Bronchial epithelial cell (primary cell): ENCODE results near the gene MET. TPM values are rescaled to one million over a fixed set of nuclear protein-coding genes. Genes with fewer than 3 reads are reported as not detected.
A peak's percentile ranks its signal among the peaks of the same experiment; 100 is the strongest.

Experiments
- DNase-seq: peaks from one replicate; pipeline ENCODE4 v3.0.0-alpha.2; 2010; ENCODE audit warnings: low read depth
- FAIRE-seq: peaks from 2 replicates; lab custom pipeline; 2011; peaks lifted over from hg19 to GRCh38; lab: Jason Lieb, UNC
- H3K27me3 ChIP-seq: 2 replicates; pipeline ENCODE4 v1.5.1; 2011; ENCODE audit warnings: low read length; ENCODE audit not compliant: control insufficient read depth, insufficient read depth
- H3K36me3 ChIP-seq: 2 replicates; pipeline ENCODE4 v1.5.1; 2011; ENCODE audit warnings: low read length; ENCODE audit not compliant: control insufficient read depth, insufficient read depth
- H3K4me3 ChIP-seq: 2 replicates; pipeline ENCODE4 v1.5.1; 2011; ENCODE audit warnings: mild to moderate bottlenecking, low read depth, low read length, control low read depth
- total RNA-seq: library from RNA; depleted of rRNA; stranded (reverse); fragments of >200 nt; gene quantifications from 2 replicates; pipeline ENCODE4 v1.2.1, GENCODE V29; 2014
- TF ChIP-seq, protein P1 (sequence below): IDR thresholded peaks from 2 replicates; pipeline ENCODE4 v1.5.1; 2011; ENCODE audit warnings: mild to moderate bottlenecking, moderate library complexity, low read length, control low read depth, inconsistent platforms; ENCODE audit not compliant: insufficient read depth, severe bottlenecking

MET gene
- total RNA-seq, 1 donor from 2014 or later: 156 TPM

DNA sequence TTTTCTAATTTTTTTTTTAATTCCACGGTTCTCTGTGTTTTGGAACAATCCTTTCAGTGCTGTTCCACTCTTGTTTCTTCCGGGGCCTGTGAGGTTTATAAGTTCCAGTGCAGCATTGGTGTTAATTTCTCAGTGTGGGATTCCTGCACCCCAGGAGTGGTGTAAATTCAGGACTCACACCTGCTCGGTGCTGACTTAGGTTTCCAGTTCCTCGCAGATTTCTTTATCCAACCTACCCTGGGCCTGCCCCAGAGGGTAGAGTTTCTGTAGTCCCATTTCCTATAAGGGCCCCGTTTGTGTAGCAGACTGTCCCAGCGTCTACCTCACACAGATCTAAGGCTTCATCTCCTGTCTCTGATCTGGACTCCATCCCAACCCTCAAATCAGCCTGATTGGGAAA is 27.4 kb upstream of the MET start:
- no peaks in the 10 kb centered on the region for H3K36me3 ChIP-seq
- FAIRE-seq: no peak
- DNase-seq: no peak
- H3K27me3 ChIP-seq: no peaks in the 10 kb centered on the region
- no peak overlapping the region for H3K4me3 ChIP-seq
- TF ChIP-seq, protein P1, sequence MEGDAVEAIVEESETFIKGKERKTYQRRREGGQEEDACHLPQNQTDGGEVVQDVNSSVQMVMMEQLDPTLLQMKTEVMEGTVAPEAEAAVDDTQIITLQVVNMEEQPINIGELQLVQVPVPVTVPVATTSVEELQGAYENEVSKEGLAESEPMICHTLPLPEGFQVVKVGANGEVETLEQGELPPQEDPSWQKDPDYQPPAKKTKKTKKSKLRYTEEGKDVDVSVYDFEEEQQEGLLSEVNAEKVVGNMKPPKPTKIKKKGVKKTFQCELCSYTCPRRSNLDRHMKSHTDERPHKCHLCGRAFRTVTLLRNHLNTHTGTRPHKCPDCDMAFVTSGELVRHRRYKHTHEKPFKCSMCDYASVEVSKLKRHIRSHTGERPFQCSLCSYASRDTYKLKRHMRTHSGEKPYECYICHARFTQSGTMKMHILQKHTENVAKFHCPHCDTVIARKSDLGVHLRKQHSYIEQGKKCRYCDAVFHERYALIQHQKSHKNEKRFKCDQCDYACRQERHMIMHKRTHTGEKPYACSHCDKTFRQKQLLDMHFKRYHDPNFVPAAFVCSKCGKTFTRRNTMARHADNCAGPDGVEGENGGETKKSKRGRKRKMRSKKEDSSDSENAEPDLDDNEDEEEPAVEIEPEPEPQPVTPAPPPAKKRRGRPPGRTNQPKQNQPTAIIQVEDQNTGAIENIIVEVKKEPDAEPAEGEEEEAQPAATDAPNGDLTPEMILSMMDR: no peak

DNA sequence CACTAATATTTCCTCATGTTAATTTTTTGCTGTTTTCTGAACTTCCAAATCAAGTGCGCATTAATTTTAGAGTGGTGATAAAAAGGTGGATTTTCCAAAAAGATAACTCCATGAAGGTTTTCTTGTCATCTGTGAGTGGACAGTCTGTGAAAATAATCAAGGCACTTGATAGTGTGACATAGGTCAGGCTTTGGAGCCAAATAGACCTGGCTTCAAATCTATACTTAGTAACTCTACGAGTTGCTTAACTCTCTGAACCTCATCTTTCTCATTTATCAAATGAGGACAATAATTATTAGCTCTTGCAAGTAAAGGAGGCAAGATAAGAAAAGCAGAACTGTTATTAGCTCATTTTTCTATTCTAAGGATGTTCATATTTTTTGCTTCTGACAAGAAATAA is 24.7 kb upstream of the MET start:
- H3K4me3 ChIP-seq: no peak overlapping the region
- no peaks in the 10 kb centered on the region for H3K27me3 ChIP-seq
- FAIRE-seq: no peak
- no peaks in the 10 kb centered on the region for H3K36me3 ChIP-seq
- TF ChIP-seq, protein P1: no peak
- no peak for DNase-seq

DNA sequence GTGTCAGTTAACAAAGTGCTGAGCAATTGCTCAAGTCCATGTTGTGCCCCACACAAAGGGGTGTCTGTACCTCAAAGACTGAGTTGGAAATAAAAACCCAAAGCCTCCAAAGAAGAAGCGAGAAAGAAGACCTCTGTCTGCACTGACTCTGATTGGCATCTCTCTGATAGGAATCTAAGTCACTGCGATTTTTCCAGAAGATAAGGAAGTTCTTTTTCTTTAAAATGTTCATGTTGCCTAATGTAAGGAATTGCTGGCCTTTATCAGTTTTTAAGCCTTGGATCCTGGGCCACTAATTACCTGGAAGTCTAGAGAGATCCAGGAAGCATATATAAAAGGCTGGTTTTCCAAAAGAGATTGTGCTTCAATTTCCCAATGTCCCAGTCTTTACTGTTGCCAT is 24.1 kb upstream of the MET start:
- no peak for FAIRE-seq
- Histone ChIP-seq H3K4me3 (no peak overlapping the region), H3K36me3 (no peaks in the 10 kb centered on the region), H3K27me3 (no peaks in the 10 kb centered on the region)
- no peak for DNase-seq
- TF ChIP-seq, protein P1: no peak

DNA sequence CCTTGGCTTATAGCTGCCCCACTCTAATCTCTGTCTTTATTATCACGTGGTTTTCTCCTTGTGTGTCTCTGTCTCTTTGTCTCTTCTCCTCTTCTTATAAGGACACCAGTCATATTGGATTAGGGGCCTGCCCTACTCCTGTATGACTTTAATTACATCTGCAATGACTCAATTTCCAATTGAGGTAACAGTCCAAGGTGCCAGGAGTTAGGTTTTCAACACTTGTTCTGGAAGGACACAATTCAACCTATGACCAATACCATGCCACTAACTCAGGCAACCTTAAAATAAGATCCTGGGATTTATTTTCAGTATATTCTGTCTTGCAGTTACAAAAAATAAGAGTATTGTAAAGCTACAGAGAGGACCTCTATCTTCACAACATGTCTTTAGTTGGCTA is 21.6 kb upstream of the MET start:
- no peak overlapping the region for H3K4me3 ChIP-seq
- DNase-seq (no peak), FAIRE-seq (no peak)
- TF ChIP-seq, protein P1: no peak
- H3K27me3 ChIP-seq: no peaks in the 10 kb centered on the region
- no peaks in the 10 kb centered on the region for H3K36me3 ChIP-seq

DNA sequence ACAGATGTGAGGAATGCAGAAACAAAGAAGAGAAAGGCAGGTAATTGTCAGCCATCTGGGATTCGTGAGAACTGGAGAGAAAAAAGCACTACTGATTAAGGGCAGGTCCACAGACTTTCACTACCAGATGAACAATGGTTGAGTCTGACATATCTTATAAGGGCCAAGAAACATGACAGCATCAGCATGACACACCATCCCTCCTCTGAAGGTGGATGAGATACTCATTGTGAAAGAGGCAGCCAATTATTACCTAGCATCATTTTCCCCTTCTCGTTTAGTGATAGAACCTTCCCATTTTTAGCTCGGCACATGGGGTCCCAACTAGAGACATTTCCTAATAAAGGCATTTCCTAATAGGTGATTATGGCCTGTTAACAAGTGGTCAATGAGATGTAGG is 19.2 kb upstream of the MET start:
- DNase-seq (peak; percentile 96), FAIRE-seq (peak; percentile 60)
- TF ChIP-seq, protein P1: no peak
- Histone ChIP-seq H3K4me3 (no peak overlapping the region), H3K27me3 (no peaks in the 10 kb centered on the region), H3K36me3 (no peaks in the 10 kb centered on the region)

DNA sequence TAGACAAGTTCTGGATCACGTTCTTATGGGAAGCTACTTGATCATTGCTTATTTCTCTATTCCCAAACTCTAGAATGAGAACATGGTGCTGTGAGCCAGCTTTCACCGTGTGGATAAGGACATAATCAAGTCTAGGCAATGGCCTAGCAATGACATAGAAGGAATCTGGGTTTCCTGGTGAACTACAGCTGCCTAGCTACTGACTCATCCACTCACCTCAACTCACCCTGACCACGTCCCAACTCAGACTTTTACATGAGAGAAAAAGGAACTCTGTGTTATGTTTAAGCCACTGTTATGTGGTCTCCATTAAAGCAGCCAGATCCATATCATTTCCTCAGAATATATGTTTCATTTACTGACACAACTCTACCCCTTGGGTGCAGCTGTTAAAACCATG is 18.8 kb upstream of the MET start:
- no peak overlapping the region for H3K4me3 ChIP-seq
- no peaks in the 10 kb centered on the region for H3K27me3 ChIP-seq
- no peaks in the 10 kb centered on the region for H3K36me3 ChIP-seq
- DNase-seq: peak; percentile 99
- TF ChIP-seq, protein P1: no peak
- no peak for FAIRE-seq
